Small intestine (tissue), 7 donors: ENCODE data around the gene HDAC1. TPM values are rescaled to one million over a fixed set of nuclear protein-coding genes. Genes with fewer than 3 reads are reported as not detected.
A peak's percentile ranks its signal among the peaks of the same experiment; 100 is the strongest.

Source experiments
- DNase-seq, 2 donors: peaks; one replicate each; pipeline versions ENCODE4 v3.0.0 to v3.0.0-alpha.2; 2013
- FAIRE-seq: peaks from 2 replicates; lab custom pipeline; 2012; peaks lifted over from hg19 to GRCh38; lab: Jason Lieb, UNC
- H3K27ac ChIP-seq, 3 donors: one replicate each; pipeline ENCODE4 v1.5.1; 2013; ENCODE audit warnings: low read length in 2 of 3, mild to moderate bottlenecking in 2 of 3, control low read depth in 1 of 3, inconsistent platforms in 1 of 3, low read depth in 1 of 3, moderate library complexity in 1 of 3
- H3K27me3 ChIP-seq, 3 donors: one replicate each; pipeline ENCODE4 v1.6.1; 2013; ENCODE audit warnings: low read length in 3 of 3, inconsistent platforms in 1 of 3; ENCODE audit not compliant: control insufficient read depth in 3 of 3, insufficient read depth in 3 of 3
- H3K36me3 ChIP-seq, 3 donors: one replicate each; pipeline ENCODE4 v1.6.1; 2013; ENCODE audit warnings: low read length in 3 of 3, inconsistent platforms in 1 of 3, low read depth in 1 of 3, mild to moderate bottlenecking in 1 of 3, moderate library complexity in 1 of 3; ENCODE audit not compliant: control insufficient read depth in 3 of 3, insufficient read depth in 2 of 3
- H3K4me1 ChIP-seq, 3 donors: one replicate each; pipeline ENCODE4 v1.6.1; 2013; ENCODE audit warnings: low read length in 2 of 3, inconsistent platforms in 1 of 3, low read depth in 1 of 3, mild to moderate bottlenecking in 1 of 3, moderate library complexity in 1 of 3; ENCODE audit not compliant: control insufficient read depth in 3 of 3, insufficient read depth in 2 of 3
- H3K4me3 ChIP-seq, 3 donors: one replicate each; pipeline ENCODE4 v1.5.1; 2013; ENCODE audit warnings: low read length in 3 of 3, control low read depth in 1 of 3, inconsistent platforms in 1 of 3, low read depth in 1 of 3, mild to moderate bottlenecking in 1 of 3, moderate library complexity in 1 of 3
- H3K9me3 ChIP-seq, 2 donors: one replicate each; pipeline ENCODE4 v1.6.1; 2013; ENCODE audit warnings: low read depth in 1 of 2, low read length in 1 of 2; ENCODE audit not compliant: control insufficient read depth in 2 of 2, insufficient read depth in 1 of 2
- WGBS, 3 donors: extraction: QIAGEN DNeasy Blood & Tissue Kit; methylation state at CpG; one replicate each; pipeline ENCODE4 v1.1.7; 2013; 5-methylcytosine and 5-hydroxymethylcytosine counted together
- polyA plus RNA-seq, 4 donors: library from polyadenylated mRNA; stranded (reverse) in 3 of 4; unstranded in 1 of 4; fragments of 200-250 nt in 3 of 4; fragments of 120-200 nt in 1 of 4; gene quantifications; one replicate each; pipeline versions ENCODE4 v1.2.1 to v1.2.3, GENCODE V29; 2013
- donor health status: healthy with polysubstance abuse.
- donor health status: control.
- donor health status: control.
- donor health status: Bipolar disorder and iron deficiency.
- donor health status: healthy.

The HDAC1 gene
- polyA plus RNA-seq, 4 donors = 87.0 to 161 (median 112) TPM

- Histone ChIP-seq H3K4me1 (no peaks in the 10 kb centered on the region), H3K27ac (peak overlapping the region in 2 of 3 donors; percentile 53 to 61), H3K36me3 (no peaks in the 10 kb centered on the region), H3K4me3 (no peak overlapping the region), H3K27me3 (no peaks in the 10 kb centered on the region), H3K9me3 (no peaks in the 10 kb centered on the region)
- FAIRE-seq (no peak), DNase-seq (peak in 1 of 2 donors; percentile 42)
- 49 to 70% (median 66%) methylated on average over 7 of the region's 7 CpGs for WGBS, 3 donors
Measured at GRCh38 chr1:32266921-32267591, 24.8 kb upstream of the HDAC1 start.

GRCh38 chr1:32269744-32270143 is 22.1 kb upstream of the HDAC1 start:
- no peak for FAIRE-seq
- Histone ChIP-seq H3K9me3 (no peaks in the 10 kb centered on the region), H3K36me3 (no peaks in the 10 kb centered on the region), H3K4me1 (no peaks in the 10 kb centered on the region), H3K27me3 (peaks cover 0 to 14% (median 0%) of the 10 kb centered on the region in 3 donors), H3K27ac (no peak overlapping the region), H3K4me3 (no peak overlapping the region)
- no peak for DNase-seq

- FAIRE-seq = no peak
- Histone ChIP-seq H3K36me3 (peaks cover 0 to 2% (median 0%) of the 10 kb centered on the region in 3 donors), H3K4me1 (no peaks in the 10 kb centered on the region), H3K4me3 (no peak overlapping the region), H3K9me3 (no peaks in the 10 kb centered on the region), H3K27me3 (peaks cover 0 to 32% (median 0%) of the 10 kb centered on the region in 3 donors), H3K27ac (peak overlapping the region in 1 of 3 donors; percentile 4)
- DNase-seq = no peak
- WGBS, 3 donors = 67 to 77% (median 69%) methylated on average over 7 of the region's 7 CpGs
Measured at GRCh38 chr1:32272557-32273390, 19.1 kb upstream of the HDAC1 start.

GRCh38 chr1:32273391-32274208 is 18.3 kb upstream of the HDAC1 start:
- Histone ChIP-seq H3K27ac (no peak overlapping the region), H3K4me3 (no peak overlapping the region), H3K36me3 (peaks cover 0 to 2% (median 0%) of the 10 kb centered on the region in 3 donors), H3K27me3 (peaks cover 0 to 32% (median 0%) of the 10 kb centered on the region in 3 donors), H3K4me1 (no peaks in the 10 kb centered on the region), H3K9me3 (no peaks in the 10 kb centered on the region)
- DNase-seq (peak; percentile 34 to 64), FAIRE-seq (no peak)
- WGBS, 3 donors = 26 to 29% (median 26%) methylated on average over 10 of the region's 10 CpGs

GRCh38 chr1:32274646-32275340 is 17.1 kb upstream of the HDAC1 start:
- Histone ChIP-seq H3K4me3 (no peak overlapping the region), H3K27ac (no peak overlapping the region), H3K4me1 (no peaks in the 10 kb centered on the region), H3K9me3 (peaks cover 0 to 4% of the 10 kb centered on the region in 2 donors), H3K36me3 (peaks cover 0 to 2% (median 0%) of the 10 kb centered on the region in 3 donors), H3K27me3 (peaks cover 0 to 32% (median 0%) of the 10 kb centered on the region in 3 donors)
- DNase-seq (no peak), FAIRE-seq (no peak)
- WGBS, 3 donors = 83 to 94% (median 94%) methylated on average over 30 to 31 of the region's 31 CpGs

GRCh38 chr1:32275424-32275823 is 16.5 kb upstream of the HDAC1 start:
- H3K27me3 ChIP-seq = peaks cover 0 to 32% (median 0%) of the 10 kb centered on the region in 3 donors
- peaks cover 0 to 2% (median 0%) of the 10 kb centered on the region in 3 donors for H3K36me3 ChIP-seq
- no peaks in the 10 kb centered on the region for H3K4me1 ChIP-seq
- 4 to 38% (median 26%) methylated on average over 22 to 41 of the region's 41 CpGs for WGBS, 3 donors
- FAIRE-seq (no peak), DNase-seq (peak; percentile 33 to 60)
- H3K9me3 ChIP-seq = peaks cover 0 to 5% of the 10 kb centered on the region in 2 donors
- H3K4me3 ChIP-seq = no peak overlapping the region
- no peak overlapping the region for H3K27ac ChIP-seq

GRCh38 chr1:32276032-32276782 is 15.7 kb upstream of the HDAC1 start:
- FAIRE-seq (no peak), DNase-seq (no peak)
- Histone ChIP-seq H3K4me3 (no peak overlapping the region), H3K27ac (no peak overlapping the region), H3K9me3 (peaks cover 0 to 5% of the 10 kb centered on the region in 2 donors), H3K36me3 (peaks cover 0 to 2% (median 0%) of the 10 kb centered on the region in 3 donors), H3K4me1 (no peaks in the 10 kb centered on the region), H3K27me3 (peaks cover 0 to 32% (median 0%) of the 10 kb centered on the region in 3 donors)
- 77 to 85% (median 85%) methylated on average over 30 of the region's 30 CpGs for WGBS, 3 donors
